Spleen (tissue), 11 donors: ENCODE results near the gene KIDINS220. TPM values are rescaled to one million over a fixed set of nuclear protein-coding genes. Genes with fewer than 3 reads are reported as not detected.

Experiments
- DNase-seq: peaks from one replicate; pipeline ENCODE4 v3.0.0-alpha.2; 2020
- H3K27ac ChIP-seq, 8 donors: fragments of 200-600 bp; sonication (generic) in 7 of 8; 1 replicate in 4 of 8; 2 replicates in 4 of 8; pipeline versions ENCODE4 v1.5.0 to v1.8.0; 2016 to 2021; ENCODE audit warnings: inconsistent platforms in 4 of 8, mild to moderate bottlenecking in 4 of 8, moderate library complexity in 1 of 8
- H3K27me3 ChIP-seq, 7 donors: fragments of 200-600 bp; sonication (generic) in 6 of 7; replicated peaks in 1 of 7; 1 replicate in 4 of 7; 2 replicates in 3 of 7; pipeline versions ENCODE4 v1.5.0 to v1.8.0; 2016 to 2021; ENCODE audit warnings: inconsistent platforms in 3 of 7, mild to moderate bottlenecking in 1 of 7
- H3K36me3 ChIP-seq, 6 donors: fragments of 200-600 bp; sonication (generic) in 5 of 6; 1 replicate in 4 of 6; 2 replicates in 2 of 6; pipeline versions ENCODE4 v1.5.0 to v1.8.0; 2016 to 2021; ENCODE audit warnings: inconsistent platforms in 2 of 6
- H3K4me1 ChIP-seq, 6 donors: fragments of 200-600 bp; sonication (generic) in 5 of 6; 1 replicate in 3 of 6; 2 replicates in 3 of 6; pipeline versions ENCODE4 v1.5.0 to v1.8.0; 2016 to 2021; ENCODE audit warnings: inconsistent platforms in 3 of 6
- H3K4me3 ChIP-seq, 8 donors: fragments of 200-600 bp; sonication (generic) in 7 of 8; 1 replicate in 4 of 8; 2 replicates in 4 of 8; pipeline versions ENCODE4 v1.5.0 to v1.8.0; 2016 to 2021; ENCODE audit warnings: inconsistent platforms in 4 of 8, mild to moderate bottlenecking in 4 of 8, moderate library complexity in 2 of 8
- H3K9me3 ChIP-seq, 8 donors: fragments of 200-600 bp; sonication (generic) in 7 of 8; 1 replicate in 4 of 8; 2 replicates in 4 of 8; pipeline versions ENCODE4 v1.5.0 to v1.8.0; 2016 to 2021; ENCODE audit warnings: inconsistent platforms in 4 of 8
- CTCF ChIP-seq, 11 experiments: fragments of 200-600 bp in 7 of 11; fragments of 450-650 bp in 4 of 11; sonication (generic) in 4 of 11; IDR thresholded peaks in 8 of 11; conservative IDR thresholded peaks in 3 of 11; 1 replicate in 7 of 11; 2 replicates in 4 of 11; pipeline versions ENCODE4 v1.4.0 to v1.8.0; 2016 to 2021; ENCODE audit warnings: antibody characterized with exemption in 11 of 11, inconsistent platforms in 4 of 11, mild to moderate bottlenecking in 1 of 11
- POLR2A ChIP-seq, 3 donors: fragments of 450-650 bp; IDR thresholded peaks; one replicate each; pipeline ENCODE4 v1.5.1; 2017; ENCODE audit warnings: antibody characterized with exemption in 3 of 3, mild to moderate bottlenecking in 1 of 3
- POLR2AphosphoS5 ChIP-seq, 3 donors: sonication (generic); formaldehyde crosslinking; IDR thresholded peaks; one replicate each; pipeline ENCODE4 v1.5.1; 2017; ENCODE audit warnings: antibody characterized with exemption in 3 of 3
- WGBS, 5 donors: extraction: QIAGEN DNeasy Blood & Tissue Kit in 3 of 5; methylation state at CpG; one replicate each; pipeline versions ENCODE4 v1.1.5 to v1.1.7; 2013 to 2018; 5-methylcytosine and 5-hydroxymethylcytosine counted together
- intact Hi-C: fragments of 100-400 bp; cut with DNase I; formaldehyde crosslinking; loops from one replicate; pipeline ENCODE4 v1.15.0; 2023; ENCODE audit warnings: low total_unique reads
- polyA plus RNA-seq, 3 donors: library from polyadenylated mRNA; stranded (reverse); fragments of 200-250 nt; gene quantifications; one replicate each; pipeline ENCODE4 v1.2.1, GENCODE V29; 2013
- total RNA-seq, 7 donors: library from RNA; depleted of rRNA in 3 of 7; stranded (reverse); fragments of >200 nt in 3 of 7; fragmentation: NEBNext Ultra II Directional in 4 of 7; extraction: Animal tissue kit (Norgen Biotek cat#: 25700) in 4 of 7; gene quantifications; one replicate each; pipeline versions ENCODE4 v1.1.0 to v1.2.1, GENCODE V29; 2016 to 2021
- donor health status: healthy with polysubstance abuse.
- donor health status: DM: no; HTN: no; CAD: no; lungs with moderate emphysema.
- donor health status: DM: no; HTN: no; CAD: no.
- donor health status: Bipolar disorder and iron deficiency.
- donor health status: healthy.
- donor health status: DM: no; HTN: no; CAD: no.
- donor health status: DM: yes; HTN: yes; CAD: no.

KIDINS220 gene
- total and polyA plus RNA-seq, 10 donors = 6.0 to 84.1 (median 59.0) TPM

DNA sequence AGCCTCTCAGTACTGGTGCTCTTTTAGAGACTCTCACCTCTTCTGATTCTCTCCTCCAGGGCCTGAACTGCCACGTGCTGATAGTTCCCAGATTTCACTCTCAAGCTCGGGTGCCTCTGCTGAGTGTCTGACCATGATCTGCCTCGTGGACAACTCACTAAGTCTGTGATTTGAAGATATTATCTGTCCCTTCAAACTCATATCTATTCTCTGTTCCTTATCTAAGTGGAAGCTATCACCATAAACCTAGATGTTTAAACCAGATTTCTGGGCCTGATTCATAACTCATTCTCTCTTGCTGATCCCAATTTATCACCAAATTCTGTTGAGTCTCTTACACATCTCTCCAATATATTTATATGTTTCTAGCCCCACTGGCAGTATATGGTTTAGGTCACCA lies 29.9 kb upstream of the KIDINS220 start:
- H3K36me3 ChIP-seq = peaks cover 0 to 49% (median 0%) of the 10 kb centered on the region in 6 donors
- H3K4me1 ChIP-seq = no peaks in the 10 kb centered on the region
- H3K9me3 ChIP-seq = no peaks in the 10 kb centered on the region
- no peaks in the 10 kb centered on the region for H3K27me3 ChIP-seq
- intact Hi-C loops = no loop called here
- H3K27ac ChIP-seq = no peak overlapping the region
- DNase-seq = no peak
- 84 to 90% (median 87%) methylated on average over 3 of the region's 3 CpGs for WGBS, 5 donors
- H3K4me3 ChIP-seq = no peak overlapping the region
- no peak for TF ChIP-seq CTCF (IDR thresholded peaks at IDR 0.05 in 8 of 11, conservative IDR thresholded peaks at IDR 0.05 in 3 of 11)
- TF ChIP-seq POLR2AphosphoS5 (IDR thresholded peaks at IDR 0.05) = no peak
- no peak for TF ChIP-seq POLR2A (IDR thresholded peaks at IDR 0.05)

- no peak overlapping the region for H3K4me3 ChIP-seq
- TF ChIP-seq CTCF (IDR thresholded peaks at IDR 0.05 in 8 of 11, conservative IDR thresholded peaks at IDR 0.05 in 3 of 11) (no peak), POLR2A (IDR thresholded peaks at IDR 0.05) (no peak), POLR2AphosphoS5 (IDR thresholded peaks at IDR 0.05) (no peak)
- H3K9me3 ChIP-seq = no peaks in the 10 kb centered on the region
- peaks cover 0 to 58% (median 0%) of the 10 kb centered on the region in 6 donors for H3K36me3 ChIP-seq
- no peak overlapping the region for H3K27ac ChIP-seq
- no peaks in the 10 kb centered on the region for H3K4me1 ChIP-seq
- intact Hi-C loops = no loop called here
- whole genome bisulfite sequencing, 5 donors = 90 to 94% (median 93%) methylated on average over 10 of the region's 10 CpGs
- no peaks in the 10 kb centered on the region for H3K27me3 ChIP-seq
- no peak for DNase-seq
These were observed 26.0 kb upstream of the KIDINS220 start for GRCh38 chr2:8863331-8863953.

DNA sequence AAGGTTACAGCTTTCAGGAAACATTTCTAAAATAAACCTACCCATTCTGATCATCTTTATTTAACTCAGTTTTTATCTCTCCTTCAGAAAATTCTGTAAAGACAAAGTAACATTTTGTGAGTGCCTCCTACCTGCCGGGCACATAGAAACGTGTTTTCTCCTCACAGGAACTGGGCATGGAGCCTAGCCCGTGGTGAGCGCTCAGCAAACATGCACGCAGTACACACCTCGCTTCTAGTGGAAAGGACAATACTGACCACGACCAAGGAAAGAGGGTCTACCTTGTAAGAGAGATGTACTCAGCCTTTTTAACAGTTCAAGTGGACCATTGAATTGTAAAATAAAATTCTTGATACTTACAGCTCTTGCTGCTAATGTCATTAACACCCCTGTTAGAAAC lies 24.8 kb upstream of the KIDINS220 start:
- 90 to 98% (median 92%) methylated on average over 7 of the region's 7 CpGs for WGBS, 5 donors
- TF ChIP-seq POLR2A (IDR thresholded peaks at IDR 0.05) (no peak), CTCF (IDR thresholded peaks at IDR 0.05 in 8 of 11, conservative IDR thresholded peaks at IDR 0.05 in 3 of 11) (no peak)
- intact Hi-C loops = no loop called here
- Histone ChIP-seq H3K9me3 (no peaks in the 10 kb centered on the region), H3K36me3 (peaks cover 0 to 57% (median 0%) of the 10 kb centered on the region in 6 donors), H3K27ac (no peak overlapping the region), H3K4me3 (no peak overlapping the region), H3K4me1 (no peaks in the 10 kb centered on the region), H3K27me3 (no peaks in the 10 kb centered on the region)
- DNase-seq = no peak

- intact Hi-C loops = no loop called here
- Histone ChIP-seq H3K4me3 (no peak overlapping the region), H3K4me1 (no peaks in the 10 kb centered on the region), H3K27ac (no peak overlapping the region), H3K27me3 (no peaks in the 10 kb centered on the region), H3K9me3 (no peaks in the 10 kb centered on the region), H3K36me3 (peaks cover 0 to 53% (median 0%) of the 10 kb centered on the region in 6 donors)
- DNase-seq = no peak
- TF ChIP-seq CTCF (IDR thresholded peaks at IDR 0.05 in 8 of 11, conservative IDR thresholded peaks at IDR 0.05 in 3 of 11) (no peak), POLR2A (IDR thresholded peaks at IDR 0.05) (no peak), POLR2AphosphoS5 (IDR thresholded peaks at IDR 0.05) (no peak)
- 47 to 98% (median 94%) methylated on average over 1 of the region's 1 CpG for WGBS, 5 donors
These were observed 24.4 kb upstream of the KIDINS220 start for GRCh38 chr2:8861797-8862196.
